ENCODE results near the gene DARS2.
"Not testable (repeated sequence)": the region's sequence is repeated elsewhere in the genome, so short reads cannot be mapped to it uniquely, and the experiment has no call there.

The DARS2 gene

DNA sequence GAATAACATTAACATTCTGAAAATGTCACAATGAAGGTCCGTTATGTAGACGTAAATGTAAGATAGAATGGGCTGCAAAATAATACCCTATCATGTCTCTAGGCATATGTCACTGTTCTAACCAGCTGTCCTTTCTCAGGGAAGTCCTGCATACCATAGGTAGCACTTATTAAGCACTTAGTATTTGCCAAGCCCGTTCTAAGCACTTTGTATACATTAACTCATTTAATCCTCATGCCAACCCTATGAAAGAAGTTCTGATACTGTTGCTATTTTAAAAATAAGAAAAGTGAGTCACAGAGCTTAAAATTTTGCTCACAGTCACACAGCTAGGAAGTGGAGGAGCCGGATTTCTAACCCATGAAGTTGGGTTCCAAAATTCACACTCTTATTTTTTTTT, 27.6 kb downstream of the DARS2 start:
- ChIA-PET POLR2A (interaction anchor here (1.2 kb wide), 1 partner anchor 16 kb away, joined by 10 read pairs; the partner anchor contains the start of genes GAS5 and ZBTB37), CTCF (interaction anchor here (1.1 to 3.0 kb wide), 4 partner anchors 9 to 423 kb away, joined by 3 to 13 read pairs (median 5); partner anchors contain the start of gene ZBTB37)
- no peak for DNase-seq (ENCODE audit: extremely low spot score)
- TF ChIP-seq, protein P1, sequence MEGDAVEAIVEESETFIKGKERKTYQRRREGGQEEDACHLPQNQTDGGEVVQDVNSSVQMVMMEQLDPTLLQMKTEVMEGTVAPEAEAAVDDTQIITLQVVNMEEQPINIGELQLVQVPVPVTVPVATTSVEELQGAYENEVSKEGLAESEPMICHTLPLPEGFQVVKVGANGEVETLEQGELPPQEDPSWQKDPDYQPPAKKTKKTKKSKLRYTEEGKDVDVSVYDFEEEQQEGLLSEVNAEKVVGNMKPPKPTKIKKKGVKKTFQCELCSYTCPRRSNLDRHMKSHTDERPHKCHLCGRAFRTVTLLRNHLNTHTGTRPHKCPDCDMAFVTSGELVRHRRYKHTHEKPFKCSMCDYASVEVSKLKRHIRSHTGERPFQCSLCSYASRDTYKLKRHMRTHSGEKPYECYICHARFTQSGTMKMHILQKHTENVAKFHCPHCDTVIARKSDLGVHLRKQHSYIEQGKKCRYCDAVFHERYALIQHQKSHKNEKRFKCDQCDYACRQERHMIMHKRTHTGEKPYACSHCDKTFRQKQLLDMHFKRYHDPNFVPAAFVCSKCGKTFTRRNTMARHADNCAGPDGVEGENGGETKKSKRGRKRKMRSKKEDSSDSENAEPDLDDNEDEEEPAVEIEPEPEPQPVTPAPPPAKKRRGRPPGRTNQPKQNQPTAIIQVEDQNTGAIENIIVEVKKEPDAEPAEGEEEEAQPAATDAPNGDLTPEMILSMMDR (IDR thresholded peaks at IDR 0.05; ENCODE audit: control extremely low read depth, extremely low read depth, low read depth, missing control alignments), result no peak

DNA sequence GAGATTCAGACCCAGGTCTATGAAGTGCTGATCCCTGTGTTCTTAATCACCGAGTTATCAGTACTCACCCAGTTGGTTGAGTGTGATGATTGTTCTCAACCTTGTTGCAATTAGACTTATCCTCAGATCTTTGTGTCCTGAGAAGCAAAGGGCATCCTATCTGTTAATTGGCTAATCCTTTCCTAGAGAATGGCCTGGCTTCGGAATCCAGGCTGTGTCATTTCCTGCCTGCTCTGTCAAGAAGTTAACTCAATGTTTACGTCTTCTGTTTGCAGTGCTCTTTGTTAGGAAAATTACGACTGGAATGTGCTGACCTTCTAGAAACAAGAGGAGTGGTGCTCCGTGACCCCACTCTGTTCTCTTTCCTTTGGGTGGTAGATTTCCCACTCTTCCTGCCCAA, 28.6 kb downstream of the DARS2 start:
- ChIA-PET CTCF (interaction anchor here (3.0 kb wide), 1 partner anchor 11 kb away, joined by 13 read pairs; no protein-coding TSS in a partner anchor), POLR2A (interaction anchor here (1.2 kb wide), 1 partner anchor 15 kb away, joined by 10 read pairs; the partner anchor contains the start of genes GAS5 and ZBTB37)
- TF ChIP-seq, protein P1 (IDR thresholded peaks at IDR 0.05; ENCODE audit: control extremely low read depth, extremely low read depth, low read depth, missing control alignments), result no peak
- no peak for DNase-seq (ENCODE audit: extremely low spot score)

DNA sequence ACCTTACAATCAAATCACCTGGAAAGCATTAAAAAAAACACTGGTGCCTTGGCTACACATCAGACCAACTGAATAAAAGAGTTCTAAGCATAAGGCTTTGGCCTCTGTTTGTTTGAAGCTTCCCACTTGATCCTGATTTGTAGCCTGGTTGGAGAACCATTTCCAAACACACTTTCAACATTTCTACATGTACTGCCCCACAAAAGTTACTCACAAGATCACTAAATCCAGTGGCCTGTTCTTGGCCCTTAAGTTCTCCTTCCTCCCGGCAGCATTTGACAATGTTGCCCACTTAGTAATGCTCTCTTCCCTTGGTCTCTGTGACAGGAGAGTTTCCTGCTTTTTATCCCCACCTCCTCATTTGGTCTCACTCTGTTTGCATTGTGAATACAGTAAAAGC, 31.5 kb downstream of the DARS2 start:
- DNase-seq (ENCODE audit: extremely low spot score), result no peak
- TF ChIP-seq, protein P1 (IDR thresholded peaks at IDR 0.05; ENCODE audit: control extremely low read depth, extremely low read depth, low read depth, missing control alignments), result no peak
- POLR2A ChIA-PET, result interaction anchor here (1.4 to 2.6 kb wide), 2 partner anchors 10 to 12 kb away, joined by 3 to 11 read pairs; partner anchors contain the start of genes GAS5 and ZBTB37
- CTCF ChIA-PET, result no interaction called here

DNA sequence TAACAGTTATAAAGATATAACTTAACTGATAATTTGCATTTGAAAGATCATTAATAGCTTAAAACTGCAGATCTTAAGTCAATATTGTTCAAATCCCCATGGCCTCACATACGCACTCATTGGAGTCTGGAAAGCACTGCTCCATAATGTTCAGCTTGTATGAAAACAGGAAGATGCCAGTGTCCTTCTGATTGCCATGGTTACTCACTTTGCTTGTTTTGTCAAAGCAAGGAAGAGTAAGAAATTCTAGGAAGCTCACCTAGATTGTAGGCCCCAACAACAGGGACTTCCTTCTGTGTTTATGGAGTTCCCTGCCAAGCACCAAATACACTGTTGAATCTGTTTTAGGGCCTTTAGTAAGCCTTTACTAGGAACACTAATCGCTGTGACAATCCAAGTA, 32.4 kb downstream of the DARS2 start:
- POLR2A ChIA-PET, result interaction anchor here (1.0 to 2.6 kb wide), 3 partner anchors 9 to 11 kb away, joined by 3 to 11 read pairs (median 4); partner anchors contain the start of genes GAS5 and ZBTB37
- CTCF ChIA-PET, result no interaction called here
- TF ChIP-seq, protein P1 (IDR thresholded peaks at IDR 0.05; ENCODE audit: control extremely low read depth, extremely low read depth, low read depth, missing control alignments), result no peak
- no peak for DNase-seq (ENCODE audit: extremely low spot score)

DNA sequence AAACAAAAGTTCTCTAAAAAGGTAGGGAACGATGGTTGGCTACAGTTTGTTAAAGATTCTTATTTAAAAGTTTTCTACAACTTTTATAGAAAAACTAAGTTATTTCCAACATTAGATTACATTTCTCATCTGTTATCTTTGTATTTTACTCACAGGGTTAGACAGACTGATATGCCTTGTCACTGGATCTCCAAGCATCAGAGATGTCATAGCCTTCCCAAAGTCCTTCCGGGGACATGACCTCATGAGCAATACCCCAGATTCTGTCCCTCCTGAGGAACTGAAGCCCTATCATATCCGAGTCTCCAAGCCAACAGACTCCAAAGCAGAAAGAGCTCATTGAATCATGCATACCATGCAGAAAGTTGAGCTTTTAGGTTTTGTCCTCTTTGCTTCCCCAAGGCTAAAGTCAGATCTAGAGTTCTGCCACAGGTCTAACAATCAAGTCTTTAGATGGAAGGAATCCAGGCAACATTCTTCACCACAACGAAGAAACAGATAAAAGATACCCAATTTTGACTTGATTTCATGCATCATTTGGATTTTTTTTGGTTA, 33.0 kb downstream of the DARS2 start:
- no peak for DNase-seq (ENCODE audit: extremely low spot score)
- POLR2A ChIA-PET, result interaction anchor here (0.5 to 2.6 kb wide), 3 partner anchors 8 to 12 kb away, joined by 4 to 11 read pairs (median 5); partner anchors contain the start of genes GAS5 and ZBTB37
- TF ChIP-seq, protein P1 (IDR thresholded peaks at IDR 0.05; ENCODE audit: control extremely low read depth, extremely low read depth, low read depth, missing control alignments), result no peak

DNA sequence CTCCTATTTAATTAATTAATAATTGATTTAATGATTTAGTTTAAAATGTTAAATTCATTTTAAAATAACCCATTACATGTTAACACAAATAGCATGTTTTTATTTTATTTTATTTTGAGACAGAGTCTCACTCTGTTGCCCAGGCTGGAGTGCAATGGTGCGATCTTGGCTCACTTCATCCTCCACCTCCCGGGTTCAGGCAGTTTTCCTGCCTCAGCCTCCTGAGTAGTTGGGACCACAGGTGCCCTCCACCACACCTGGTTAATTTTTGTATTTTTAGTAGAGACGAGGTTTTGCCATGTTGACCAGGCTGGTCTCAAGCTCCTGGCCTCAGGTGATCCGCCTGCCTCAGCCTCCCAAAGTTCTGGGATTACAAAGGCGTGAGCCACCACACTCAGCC, 35.1 kb downstream of the DARS2 start:
- CTCF ChIA-PET, result interaction anchor here (1.0 to 1.9 kb wide), 3 partner anchors 10 to 54 kb away, joined by 3 to 5 read pairs (median 3); no protein-coding TSS in a partner anchor
- POLR2A ChIA-PET, result interaction anchor here (1.7 to 2.5 kb wide), 2 partner anchors 11 to 22 kb away, joined by 5 to 7 read pairs; no protein-coding TSS in a partner anchor
- DNase-seq (ENCODE audit: extremely low spot score), result not testable (repeated sequence)

More for the DNA sequence above, 33.0 kb downstream of the DARS2 start:
- CTCF ChIA-PET, result no interaction called here

DNA sequence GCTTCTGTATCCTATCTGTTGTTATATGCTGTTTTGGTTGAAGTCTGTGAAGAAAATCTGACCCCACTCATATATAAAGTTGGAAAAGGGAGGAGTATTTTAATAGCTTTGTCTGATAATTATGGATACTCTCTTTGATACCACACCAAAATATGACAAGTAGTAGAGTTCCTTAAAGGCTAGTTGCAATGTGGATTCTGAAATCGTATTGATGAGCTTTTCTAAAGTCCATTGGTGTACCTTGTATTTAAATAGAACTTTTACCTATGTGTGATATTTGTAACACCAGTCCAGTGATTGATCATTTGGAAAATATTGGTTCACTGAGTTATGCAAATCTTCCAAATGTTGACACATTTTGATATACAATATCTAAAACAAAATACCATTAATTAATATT, 35.6 kb downstream of the DARS2 start:
- POLR2A ChIA-PET, result interaction anchor here (1.6 to 2.5 kb wide), 3 partner anchors 10 to 430 kb away, joined by 5 to 7 read pairs (median 5); no protein-coding TSS in a partner anchor
- CTCF ChIA-PET, result interaction anchor here (1.0 to 1.9 kb wide), 4 partner anchors 8 to 55 kb away, joined by 3 to 7 read pairs (median 4); no protein-coding TSS in a partner anchor
- TF ChIP-seq, protein P1 (IDR thresholded peaks at IDR 0.05; ENCODE audit: control extremely low read depth, extremely low read depth, low read depth, missing control alignments), result no peak
- no peak for DNase-seq (ENCODE audit: extremely low spot score)

Measured in GM10248 (cell line).